HG03045 (cell line): ENCODE results near the gene OLR1.
"Not testable (repeated sequence)": the region's sequence is repeated elsewhere in the genome, so short reads cannot be mapped to it uniquely, and the experiment has no call there.

Experiments used
- ATAC-seq: cut with Tn5 transposase; IDR thresholded peaks from one replicate; pipeline ENCODE4 v1.9.1; 2021; ENCODE audit warnings: mild to moderate bottlenecking, moderate library complexity; ENCODE audit not compliant: unreplicated experiment

Gene OLR1

DNA sequence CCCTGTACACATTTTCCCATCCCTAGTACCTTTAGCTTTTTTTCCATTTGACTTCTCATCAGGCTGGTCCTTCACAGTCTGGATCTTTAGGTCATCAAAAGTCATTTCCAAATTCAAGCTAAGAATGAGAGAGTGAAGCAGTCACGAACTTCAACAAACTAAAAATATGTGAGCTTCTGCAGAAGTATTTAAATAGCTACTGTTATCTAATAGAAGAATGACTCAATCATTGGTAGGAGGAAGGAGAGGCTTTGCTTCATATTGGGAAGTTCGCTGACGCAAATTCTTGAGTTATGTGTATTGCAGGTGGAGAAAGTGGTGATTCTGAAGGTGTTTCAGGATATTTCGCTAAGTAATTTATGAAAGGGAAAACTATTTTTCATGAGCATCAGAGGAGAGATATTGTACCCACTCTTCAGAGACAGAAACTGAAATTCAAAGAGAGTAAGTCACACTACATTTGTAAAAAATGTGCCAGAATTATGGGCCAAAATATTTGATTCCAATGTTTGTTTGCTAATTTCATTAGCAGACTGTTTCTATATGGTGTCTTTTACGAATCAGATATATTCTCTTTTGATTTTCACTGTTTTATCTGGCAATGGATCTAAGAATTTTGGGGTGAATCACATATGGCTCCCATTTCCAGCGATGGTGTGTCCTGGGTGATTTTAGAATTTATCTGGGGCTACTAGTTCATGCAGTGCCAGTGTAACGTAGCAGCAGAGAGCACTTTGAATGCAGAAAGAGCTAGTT is at the start of gene OLR1:
TSS of gene OLR1 (minus strand) at position 160 of the 756 bp plus-strand sequence. CDS start at position 105, 55 bp downstream.
- ATAC-seq, result no peak

GRCh38 chr12:10220398-10221077 is 48.6 kb upstream of the OLR1 start:
- no peak for ATAC-seq

DNA sequence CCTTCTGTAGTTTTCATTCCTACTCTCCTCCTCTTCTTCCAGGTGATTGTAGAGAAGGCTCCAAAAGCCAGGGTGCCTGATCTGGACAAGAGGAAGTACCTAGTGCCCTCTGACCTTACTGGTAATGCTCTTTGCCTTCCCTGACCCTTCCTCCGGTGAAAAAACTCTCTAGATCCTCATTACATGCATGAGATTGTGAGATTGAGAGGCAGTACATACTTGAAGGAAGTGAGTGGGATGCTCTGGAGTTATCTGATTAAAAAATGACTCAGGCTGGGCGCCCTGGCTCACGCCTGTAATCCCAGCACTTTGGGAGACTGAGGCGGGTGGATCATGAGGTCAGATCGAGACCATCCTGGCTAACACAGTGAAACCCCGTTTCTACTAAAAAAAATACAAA is 46.1 kb upstream of the OLR1 start:
- ATAC-seq, result no peak

DNA sequence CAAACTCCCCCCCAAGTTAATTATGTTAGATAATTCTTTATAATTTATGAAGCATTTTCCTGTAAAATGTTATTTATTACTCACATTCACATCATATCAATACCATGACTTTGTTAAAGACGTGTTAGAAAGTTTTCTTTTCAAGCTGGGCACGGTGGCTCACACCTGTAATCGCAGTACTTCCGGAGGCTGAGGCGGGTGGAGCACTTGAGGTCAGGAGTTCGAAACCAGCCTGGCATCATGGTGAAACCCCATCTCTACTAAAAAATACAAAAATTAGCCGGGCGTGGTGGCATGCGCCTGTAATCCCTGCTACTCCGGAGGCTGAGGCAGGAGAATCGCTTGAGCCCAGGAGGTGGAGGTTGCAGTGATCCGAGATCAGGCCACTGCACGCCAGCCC is 44.0 kb upstream of the OLR1 start:
- not testable (repeated sequence) for ATAC-seq

- ATAC-seq, result no peak
These were observed 43.5 kb upstream of the OLR1 start for GRCh38 chr12:10215436-10215835.

DNA sequence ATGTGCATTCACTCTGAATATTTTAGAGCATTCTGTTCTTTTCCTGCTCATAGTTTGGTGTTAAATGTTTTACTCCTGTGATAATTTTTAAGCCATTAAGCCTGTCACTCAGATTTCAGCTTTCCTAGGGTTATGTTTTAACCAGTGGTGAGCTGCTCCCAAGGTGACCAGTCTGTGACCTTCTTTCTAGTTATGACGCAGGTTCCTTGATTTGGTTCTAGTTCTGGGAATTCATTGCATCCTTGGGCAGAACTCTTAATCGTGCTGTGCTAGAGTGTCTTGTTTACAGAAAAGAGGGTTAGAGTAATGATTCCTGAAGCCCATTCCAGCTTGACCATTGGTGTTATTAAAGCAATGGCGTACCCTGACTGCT is 42.9 kb upstream of the OLR1 start:
- no peak for ATAC-seq

DNA sequence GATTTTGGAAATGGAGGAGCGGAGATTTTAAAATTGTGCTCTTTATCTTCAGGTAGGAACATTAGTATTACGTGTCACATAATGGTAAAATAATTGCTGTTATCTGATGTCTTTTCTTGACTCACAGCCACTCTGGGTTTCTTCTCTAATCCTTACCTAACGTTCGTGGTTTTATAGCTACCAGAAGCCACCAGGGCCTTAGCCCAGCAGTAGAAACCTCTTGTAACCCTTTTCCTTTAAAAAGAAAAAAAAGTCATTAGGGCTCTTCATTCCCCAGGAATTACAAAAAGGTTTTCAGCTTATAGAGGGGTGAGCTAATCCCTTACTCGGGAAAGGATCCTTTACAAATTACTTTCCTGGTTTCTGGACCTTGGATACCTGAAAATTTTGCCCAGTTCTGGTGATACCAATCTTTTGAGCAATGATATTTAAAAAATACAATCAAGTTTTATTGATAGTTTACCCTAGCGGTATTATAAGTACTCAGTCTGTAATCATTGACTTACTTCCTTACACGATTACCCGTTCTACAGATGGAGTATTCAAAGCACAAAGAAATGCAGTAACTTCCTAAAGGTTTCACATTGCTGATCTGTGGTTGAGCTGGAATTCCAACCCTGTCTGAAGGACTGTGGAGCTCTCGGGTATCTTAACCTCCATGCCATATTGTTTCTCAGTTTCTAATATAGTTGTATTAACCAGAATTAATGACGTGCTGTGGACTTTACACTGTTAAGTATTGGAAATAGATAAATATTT is 42.4 kb upstream of the OLR1 start:
- ATAC-seq, result no peak

- ATAC-seq, result peak; percentile 60
These were observed 41.5 kb upstream of the OLR1 start for GRCh38 chr12:10213168-10214135.

DNA sequence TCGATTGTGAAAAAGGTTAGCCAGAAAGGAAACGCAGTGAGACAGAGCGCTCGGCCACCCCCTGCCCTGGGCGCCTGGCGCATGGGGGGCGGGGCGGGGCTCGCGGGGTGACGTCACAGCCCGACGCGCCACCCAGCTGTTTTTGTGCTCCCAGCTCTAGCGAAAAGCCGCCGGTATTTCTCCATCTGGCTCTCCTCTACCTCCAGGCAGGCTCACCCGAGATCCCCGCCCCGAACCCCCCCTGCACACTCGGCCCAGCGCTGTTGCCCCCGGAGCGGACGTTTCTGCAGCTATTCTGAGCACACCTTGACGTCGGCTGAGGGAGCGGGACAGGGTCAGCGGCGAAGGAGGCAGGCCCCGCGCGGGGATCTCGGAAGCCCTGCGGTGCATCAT is 40.8 kb upstream of the OLR1 start, which contains the start of gene GABARAPL1:
TSS of gene GABARAPL1 (plus strand) at position 139 of the 393 bp plus-strand sequence. CDS start at position 392, 253 bp downstream.
- ATAC-seq, result peak; percentile 66

DNA sequence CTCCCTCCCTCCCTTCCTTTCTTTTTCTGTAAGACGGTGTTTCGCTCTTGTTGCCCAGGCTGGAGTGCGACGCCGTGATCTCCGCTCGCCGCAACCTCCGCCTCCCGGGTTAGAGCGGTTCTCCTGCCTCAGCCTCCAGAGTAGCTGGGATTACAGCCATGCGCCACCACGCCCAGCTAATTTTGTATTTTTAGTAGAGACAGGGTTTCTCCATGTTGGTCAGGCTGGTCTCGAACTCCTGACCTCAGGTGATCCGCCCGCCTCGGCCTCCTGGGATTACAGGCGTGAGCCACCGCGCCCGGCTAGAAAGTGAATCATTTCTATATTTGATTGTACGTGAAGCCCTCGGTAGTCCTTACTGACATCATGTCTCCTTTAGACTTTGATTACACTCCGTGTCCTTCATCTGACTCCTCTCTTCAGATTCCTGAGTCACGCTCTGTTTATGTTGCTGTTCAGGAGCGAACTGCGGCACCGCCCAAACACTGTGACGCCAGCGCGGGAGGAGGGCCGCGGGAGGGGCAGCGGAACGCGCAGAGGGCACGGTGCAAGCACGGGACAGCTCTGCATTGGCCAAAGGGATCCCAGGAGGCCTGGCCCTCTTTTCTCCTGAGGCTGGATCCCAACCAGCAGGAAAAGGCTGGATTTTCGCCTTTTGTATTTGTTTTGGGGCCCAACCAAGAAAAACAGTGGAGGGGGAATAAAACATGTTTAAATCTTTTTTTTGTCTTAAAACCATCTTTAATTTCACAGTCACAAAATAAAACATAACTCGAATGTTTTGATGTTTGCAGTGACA is 40.2 kb upstream of the OLR1 start:
- ATAC-seq, result peak; percentile 77

DNA sequence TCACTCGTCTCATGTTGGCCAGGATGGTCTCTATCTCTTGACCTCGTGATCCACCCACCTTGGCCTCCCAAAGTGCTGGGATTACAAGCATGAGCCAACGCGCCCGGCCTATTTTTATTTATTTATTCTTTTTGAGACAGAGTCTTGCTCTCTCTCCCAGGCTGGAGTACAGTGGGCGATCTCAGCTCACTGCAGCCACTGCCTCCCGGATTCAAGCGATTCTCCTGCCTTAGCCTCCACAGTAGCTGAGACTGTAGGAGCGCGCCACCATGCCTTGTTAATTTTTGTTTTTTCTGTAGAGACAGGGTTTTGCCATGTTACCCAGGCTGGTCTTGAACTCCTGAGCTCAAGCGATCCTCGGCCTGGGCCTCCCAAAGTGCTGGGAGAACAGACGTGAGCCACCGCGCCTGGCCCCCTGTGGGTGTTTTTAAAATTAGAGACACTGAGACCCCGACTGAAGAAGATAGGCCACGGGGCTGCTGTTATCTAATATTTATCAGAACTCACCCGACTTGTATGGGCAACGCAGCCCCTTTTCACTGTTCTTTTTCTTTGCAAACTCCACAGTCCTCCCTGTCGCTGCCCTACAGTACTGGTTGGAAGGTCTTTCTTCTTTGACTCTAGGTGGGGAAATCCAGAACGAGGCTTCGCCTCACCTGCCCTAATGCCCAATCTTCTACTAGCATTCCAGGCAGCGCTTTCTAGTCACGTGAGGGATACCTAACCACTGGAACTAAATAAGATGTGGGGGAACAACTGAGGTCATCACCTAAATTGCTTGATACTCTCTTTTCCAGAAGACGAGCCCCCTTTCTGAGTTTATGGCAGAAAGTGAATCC is 39.4 kb upstream of the OLR1 start:
- ATAC-seq, result no peak

DNA sequence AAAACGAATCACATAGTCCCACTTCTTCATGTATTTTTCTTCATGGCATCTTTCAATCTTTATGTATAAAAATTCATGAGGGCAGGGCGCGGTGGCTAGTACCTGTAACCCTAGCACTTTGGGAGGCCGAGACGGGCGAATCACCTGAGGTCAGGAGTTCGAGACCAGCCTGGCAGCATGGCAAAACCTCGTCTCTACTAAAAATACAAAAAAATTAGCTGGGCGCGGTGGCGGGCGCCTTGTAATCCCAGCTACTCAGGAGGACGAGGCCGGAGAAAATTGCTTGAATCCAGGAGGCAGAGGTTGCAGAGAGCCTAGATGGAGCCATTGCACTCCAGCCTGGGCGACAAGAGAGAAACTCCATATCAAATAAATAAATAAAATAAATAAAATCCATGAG is 38.3 kb upstream of the OLR1 start:
- ATAC-seq, result no peak

GRCh38 chr12:10207136-10207535 is 35.2 kb upstream of the OLR1 start:
- ATAC-seq, result no peak

- ATAC-seq, result no peak
These were observed 33.4 kb upstream of the OLR1 start for GRCh38 chr12:10205220-10205807.

- not testable (repeated sequence) for ATAC-seq
These were observed 32.6 kb upstream of the OLR1 start for GRCh38 chr12:10204495-10204894.

DNA sequence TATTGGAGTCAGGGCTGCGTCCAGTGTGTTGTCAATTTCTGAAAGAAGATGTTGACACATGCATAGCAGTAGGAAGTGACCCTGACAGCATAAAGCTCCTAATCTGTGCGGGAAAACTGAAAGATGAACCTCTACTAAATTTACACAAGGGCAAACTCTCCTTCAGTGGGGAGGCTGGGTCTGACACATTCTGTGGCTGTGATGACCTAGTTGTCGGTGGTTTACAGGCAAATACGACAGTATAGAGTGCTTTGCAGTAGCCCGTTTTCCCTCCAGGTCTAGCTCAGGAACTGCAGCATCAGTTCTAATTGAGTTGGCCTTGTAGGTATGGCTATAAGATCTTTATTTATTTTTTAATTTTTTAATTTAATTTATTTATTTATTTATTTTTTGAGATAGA is 25.9 kb upstream of the OLR1 start:
- ATAC-seq, result no peak

DNA sequence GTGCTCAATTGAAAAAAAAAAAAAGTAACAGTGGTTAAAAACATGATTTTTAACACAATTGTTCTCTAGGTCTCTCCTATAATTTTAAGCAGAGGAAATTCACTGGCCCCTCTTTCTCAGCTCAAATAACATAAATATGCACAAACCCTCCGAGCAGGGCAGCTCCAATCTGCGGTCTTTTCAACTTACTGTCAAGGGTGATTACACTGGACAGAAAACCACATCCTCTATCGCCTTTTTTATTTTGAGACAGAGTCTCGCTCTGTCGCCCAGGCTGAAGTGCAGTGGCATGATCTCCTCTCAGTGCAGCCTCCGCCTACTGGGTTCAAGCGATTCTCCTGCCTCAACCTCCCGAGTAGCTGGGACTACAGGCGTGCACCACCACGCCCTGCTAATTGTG is 24.3 kb upstream of the OLR1 start:
- no peak for ATAC-seq

DNA sequence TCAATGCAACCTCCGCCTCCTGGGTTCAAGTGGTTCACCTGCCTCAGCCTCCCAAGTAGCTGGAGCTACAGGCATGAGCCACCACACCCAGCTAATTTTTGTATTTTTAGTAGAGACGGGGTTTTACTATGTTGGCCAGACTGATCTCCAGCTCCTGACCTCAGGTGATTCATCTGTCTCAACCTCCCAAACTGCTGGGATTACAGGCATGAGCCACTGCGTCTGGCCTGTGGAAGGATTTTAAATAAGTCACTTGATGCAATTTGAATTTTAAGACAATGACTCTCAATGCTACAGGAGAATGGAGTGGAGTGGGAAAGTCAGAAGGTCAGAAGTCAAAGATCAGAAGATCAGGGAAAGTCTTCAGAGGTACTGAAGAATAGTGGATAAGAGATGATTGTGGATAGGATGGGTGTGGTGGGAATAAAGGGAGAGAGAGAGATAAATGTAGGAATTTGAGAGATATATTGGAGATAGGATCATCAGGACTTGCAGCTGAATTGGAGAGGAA is 22.3 kb upstream of the OLR1 start:
- ATAC-seq, result no peak
